Endothelial cell of umbilical vein (primary cell): ENCODE measurements around the gene ARID1B. TPM values are rescaled to one million over a fixed set of nuclear protein-coding genes. Genes with fewer than 3 reads are reported as not detected.

Source experiments
- BruUV-seq: library from RNA; stranded (reverse); fragments of 400-500 nt; replicated peaks from 2 replicates; lab custom pipeline; 2021; lab: Mats Ljungman, UMichigan
- CTCF ChIA-PET: fragments of 300-600, 350-600 bp; sonication (Branson Sonifier 250); formaldehyde crosslinking; loops from one replicate; lab custom pipeline; 2021; ENCODE audit warnings: antibody characterized with exemption, inconsistent platforms; lab: Charles Lee
- POLR2A ChIA-PET: fragments of 300-600, 350-600 bp; sonication (Branson Sonifier 250); formaldehyde crosslinking; loops from one replicate; lab custom pipeline; 2021; ENCODE audit warnings: antibody characterized with exemption, inconsistent platforms; lab: Charles Lee
- DNase-seq: peaks from one replicate; pipeline ENCODE4 v3.0.0-alpha.2; 2011; ENCODE audit warnings: low read depth, low spot score
- FAIRE-seq: peaks from 2 replicates; lab custom pipeline; 2011; peaks lifted over from hg19 to GRCh38; lab: Jason Lieb, UNC
- H2AFZ ChIP-seq: 2 replicates; pipeline ENCODE4 v1.6.0; 2012; ENCODE audit warnings: low read depth, low read length, control low read depth, inconsistent platforms
- H3K27ac ChIP-seq: 2 replicates; pipeline ENCODE4 v1.5.1; 2011; ENCODE audit warnings: low read depth, mild to moderate bottlenecking, control low read depth, low read length, moderate library complexity; ENCODE audit not compliant: insufficient read depth
- H3K27me3 ChIP-seq, 2 experiments: 2 replicates each; pipeline versions ENCODE4 v1.6.0 to v1.6.1; 2011; ENCODE audit warnings: low read length in 2 of 2, mixed read lengths in 1 of 2; ENCODE audit not compliant: control insufficient read depth in 2 of 2, insufficient read depth in 2 of 2
- H3K36me3 ChIP-seq, 2 experiments: 2 replicates in 1 of 2; 3 replicates in 1 of 2; pipeline ENCODE4 v1.5.1; 2011; ENCODE audit warnings: low read length in 2 of 2, mild to moderate bottlenecking in 1 of 2, moderate library complexity in 1 of 2; ENCODE audit not compliant: control insufficient read depth in 2 of 2, insufficient read depth in 2 of 2; ENCODE audit errors: extremely low read depth in 1 of 2
- H3K4me1 ChIP-seq: 3 replicates; pipeline ENCODE4 v1.5.1; 2011; ENCODE audit warnings: mild to moderate bottlenecking, low read length; ENCODE audit not compliant: control insufficient read depth, insufficient read depth; ENCODE audit errors: extremely low read depth
- H3K4me2 ChIP-seq: 2 replicates; pipeline ENCODE4 v1.6.1; 2011; ENCODE audit warnings: low read length, control low read depth, mixed read lengths; ENCODE audit not compliant: insufficient read depth
- H3K4me3 ChIP-seq, 3 experiments: fragments of 200-600 bp in 1 of 3; sonication (generic), shearing (Covaris generic) in 1 of 3; replicated peaks in 1 of 3; 2 replicates each; pipeline ENCODE4 v1.5.1; 2011 to 2016; ENCODE audit warnings: control low read depth in 3 of 3, low read length in 3 of 3, mild to moderate bottlenecking in 2 of 3, inconsistent platforms in 1 of 3, low read depth in 1 of 3, moderate library complexity in 1 of 3; ENCODE audit not compliant: insufficient read depth in 1 of 3
- H3K79me2 ChIP-seq: 2 replicates; pipeline ENCODE4 v1.6.0; 2012; ENCODE audit warnings: low read length, inconsistent platforms; ENCODE audit not compliant: control insufficient read depth, insufficient read depth
- H3K9ac ChIP-seq: replicated peaks from 2 replicates; pipeline ENCODE3; 2011; ENCODE audit warnings: low read length, control low read depth; ENCODE audit not compliant: insufficient read depth; ENCODE audit errors: extremely low read depth
- H3K9me1 ChIP-seq: replicated peaks from 3 replicates; pipeline ENCODE4 v1.6.0; 2011; ENCODE audit warnings: mild to moderate bottlenecking, low read length; ENCODE audit not compliant: control insufficient read depth, insufficient read depth; ENCODE audit errors: extremely low read depth
- H3K9me3 ChIP-seq: replicated peaks from 2 replicates; pipeline ENCODE4 v1.5.1; 2012; ENCODE audit warnings: low read length, inconsistent platforms; ENCODE audit not compliant: control insufficient read depth, insufficient read depth
- H4K20me1 ChIP-seq: replicated peaks from 2 replicates; pipeline ENCODE3; 2011; ENCODE audit warnings: mild to moderate bottlenecking, low read length; ENCODE audit not compliant: control insufficient read depth, insufficient read depth; ENCODE audit errors: extremely low read depth
- EZH2 ChIP-seq: IDR thresholded peaks from 2 replicates; pipeline ENCODE4 v1.6.1; 2012; ENCODE audit warnings: borderline replicate concordance, low read depth, mild to moderate bottlenecking, moderate library complexity, low read length, inconsistent platforms; ENCODE audit not compliant: severe bottlenecking
- GATA2 ChIP-seq: IDR thresholded peaks from 2 replicates; pipeline ENCODE4 v1.7.0; 2011; ENCODE audit warnings: low read depth, mild to moderate bottlenecking, moderate library complexity, mixed read lengths, low read length; ENCODE audit not compliant: insufficient read length, insufficient read depth
- POLR2AphosphoS5 ChIP-seq: IDR thresholded peaks from 2 replicates; pipeline ENCODE4 v1.6.1; 2012; ENCODE audit warnings: low read depth, mild to moderate bottlenecking, control low read depth, low read length, moderate library complexity; ENCODE audit not compliant: insufficient read depth
- dilution Hi-C: fragments of 300-500 bp; cut with MboI; formaldehyde crosslinking; loops from one replicate; pipeline ENCODE4 v1.15.0; 2019; ENCODE audit warnings: low sequenced_read_pairs; ENCODE audit not compliant: extremely low pct_ligation_motif_present
- intact Hi-C: fragments of 100-400 bp; cut with micrococcal nuclease; formaldehyde crosslinking; loops from one replicate; pipeline ENCODE4 v1.10.0; 2022
- polyA plus RNA-seq, 4 experiments: library from polyadenylated mRNA; depleted of rRNA in 3 of 4; stranded (reverse) in 3 of 4; unstranded in 1 of 4; fragments of >200 nt; gene quantifications; 2 replicates each; pipeline versions ENCODE4 v1.2.1 to v1.2.3, GENCODE V29; 2011 to 2012; ENCODE audit warnings: missing spikeins in 1 of 4
- total RNA-seq: library from RNA; stranded (reverse); gene quantifications from 2 replicates; pipeline ENCODE4 v1.2.3, GENCODE V29; 2021
- TF ChIP-seq, protein P1 (sequence below): IDR thresholded peaks from 2 replicates; pipeline ENCODE4 v1.6.1; 2011; ENCODE audit not compliant: insufficient read depth, insufficient read length

Gene ARID1B
- total and polyA plus RNA-seq, 2 donors (not counting 3 experiments of a cell fraction or from before 2014, with no cell fraction given), result 21.8 to 89.5 TPM

GRCh38 chr6:157239148-157239547, 462.0 kb downstream of the ARID1B start:
- Histone ChIP-seq H2AFZ (no peak overlapping the region), H3K4me1 (peaks cover 8% of the 10 kb centered on the region), H3K27me3 (peaks cover 31 to 37% of the 10 kb centered on the region in 2 experiments), H4K20me1 (no peaks in the 10 kb centered on the region), H3K4me2 (no peak overlapping the region), H3K4me3 (no peak overlapping the region), H3K36me3 (no peaks in the 10 kb centered on the region), H3K9me1 (no peaks in the 10 kb centered on the region), H3K9ac (no peak overlapping the region), H3K79me2 (no peaks in the 10 kb centered on the region), H3K27ac (no peak overlapping the region), H3K9me3 (no peaks in the 10 kb centered on the region)
- intact Hi-C loops (no loop called here), dilution Hi-C loops (no loop called here)
- TF ChIP-seq POLR2AphosphoS5, result no peak
- TF ChIP-seq, protein P1, sequence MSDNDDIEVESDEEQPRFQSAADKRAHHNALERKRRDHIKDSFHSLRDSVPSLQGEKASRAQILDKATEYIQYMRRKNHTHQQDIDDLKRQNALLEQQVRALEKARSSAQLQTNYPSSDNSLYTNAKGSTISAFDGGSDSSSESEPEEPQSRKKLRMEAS, result no peak
- no peak for DNase-seq
- FAIRE-seq, result no peak
- ChIA-PET CTCF (interaction anchor here (1.1 kb wide), 1 partner anchor 25 kb away, joined by 4 read pairs; no protein-coding TSS in a partner anchor), POLR2A (no interaction called here)
- no TSS peak for BruUV-seq

GRCh38 chr6:157239671-157240058, 462.5 kb downstream of the ARID1B start:
- Histone ChIP-seq H3K4me3 (no peak overlapping the region), H3K9ac (no peak overlapping the region), H3K27me3 (peaks cover 28 to 35% of the 10 kb centered on the region in 2 experiments), H4K20me1 (no peaks in the 10 kb centered on the region), H3K9me3 (no peaks in the 10 kb centered on the region), H3K9me1 (no peaks in the 10 kb centered on the region), H3K4me2 (no peak overlapping the region), H2AFZ (no peak overlapping the region), H3K36me3 (no peaks in the 10 kb centered on the region), H3K27ac (no peak overlapping the region), H3K4me1 (peaks cover 8% of the 10 kb centered on the region), H3K79me2 (no peaks in the 10 kb centered on the region)
- no peak for TF ChIP-seq GATA2
- TF ChIP-seq EZH2, result no peak
- no TSS peak for BruUV-seq
- no peak for FAIRE-seq
- no peak for DNase-seq
- CTCF ChIA-PET, result interaction anchor here (1.1 kb wide), 1 partner anchor 24 kb away, joined by 4 read pairs; no protein-coding TSS in a partner anchor
- POLR2A ChIA-PET, result no interaction called here
- intact Hi-C loops, result no loop called here
- dilution Hi-C loops, result no loop called here
